ENCODE results near the gene GIMAP7.

DNA sequence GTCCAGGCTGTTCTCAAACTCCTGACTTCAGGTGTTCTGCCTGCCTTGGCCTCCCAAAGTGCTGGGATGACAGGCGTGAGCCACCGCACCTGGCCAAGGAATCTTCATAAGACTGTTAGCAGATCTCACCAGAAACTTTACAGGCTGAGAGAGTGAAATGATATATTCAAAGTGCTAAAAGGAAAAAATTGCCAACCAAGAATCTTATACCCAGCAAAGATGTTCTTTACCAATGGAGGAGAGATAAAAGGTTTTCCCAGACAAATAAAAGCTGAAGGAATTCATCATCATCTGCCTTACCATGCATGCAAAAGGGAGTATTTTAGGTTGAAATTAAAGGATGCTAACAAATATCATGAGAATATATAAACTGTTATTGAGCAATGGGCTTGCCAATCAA, 23.6 kb downstream of the GIMAP7 start:
- no peak for TF ChIP-seq POLR2A (IDR thresholded peaks at IDR 0.05)
- TF ChIP-seq, protein P1, sequence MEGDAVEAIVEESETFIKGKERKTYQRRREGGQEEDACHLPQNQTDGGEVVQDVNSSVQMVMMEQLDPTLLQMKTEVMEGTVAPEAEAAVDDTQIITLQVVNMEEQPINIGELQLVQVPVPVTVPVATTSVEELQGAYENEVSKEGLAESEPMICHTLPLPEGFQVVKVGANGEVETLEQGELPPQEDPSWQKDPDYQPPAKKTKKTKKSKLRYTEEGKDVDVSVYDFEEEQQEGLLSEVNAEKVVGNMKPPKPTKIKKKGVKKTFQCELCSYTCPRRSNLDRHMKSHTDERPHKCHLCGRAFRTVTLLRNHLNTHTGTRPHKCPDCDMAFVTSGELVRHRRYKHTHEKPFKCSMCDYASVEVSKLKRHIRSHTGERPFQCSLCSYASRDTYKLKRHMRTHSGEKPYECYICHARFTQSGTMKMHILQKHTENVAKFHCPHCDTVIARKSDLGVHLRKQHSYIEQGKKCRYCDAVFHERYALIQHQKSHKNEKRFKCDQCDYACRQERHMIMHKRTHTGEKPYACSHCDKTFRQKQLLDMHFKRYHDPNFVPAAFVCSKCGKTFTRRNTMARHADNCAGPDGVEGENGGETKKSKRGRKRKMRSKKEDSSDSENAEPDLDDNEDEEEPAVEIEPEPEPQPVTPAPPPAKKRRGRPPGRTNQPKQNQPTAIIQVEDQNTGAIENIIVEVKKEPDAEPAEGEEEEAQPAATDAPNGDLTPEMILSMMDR (IDR thresholded peaks at IDR 0.05), result no peak
